Peyer's patch (tissue), 4 donors: ENCODE data around the gene ETHE1.

Experiments used
- CTCF ChIP-seq, 6 experiments: fragments of 450-650 bp in 4 of 6; fragments of 200-600 bp in 2 of 6; sonication (generic) in 1 of 6; IDR thresholded peaks; one replicate each; pipeline ENCODE4 v1.5.1; 2017 to 2019; ENCODE audit warnings: antibody characterized with exemption in 6 of 6, mild to moderate bottlenecking in 3 of 6, moderate library complexity in 1 of 6
- POLR2A ChIP-seq, 2 donors: fragments of 450-650 bp; IDR thresholded peaks; one replicate each; pipeline ENCODE4 v1.5.1; 2017; ENCODE audit warnings: antibody characterized with exemption in 2 of 2, mild to moderate bottlenecking in 2 of 2, moderate library complexity in 2 of 2

GRCh38 chr19:43570174-43570791 is 43.3 kb upstream of the ETHE1 start:
- TF ChIP-seq CTCF (IDR thresholded peaks at IDR 0.05) (no peak), POLR2A (IDR thresholded peaks at IDR 0.05) (no peak)
